HCT116 (cell line): ENCODE data around the gene ARL13B. TPM values are rescaled to one million over a fixed set of nuclear protein-coding genes. Genes with fewer than 3 reads are reported as not detected.

Experiments used
- ATAC-seq: fragments of 200-7000 bp; cut with Tn5 transposase; 2 replicates; pipeline ENCODE4 v1.9.1; 2020; ENCODE audit warnings: mild to moderate bottlenecking, moderate library complexity
- BruUV-seq: library from RNA; stranded (reverse); fragments of 400-500 nt; replicated peaks from 2 replicates; lab custom pipeline; 2021; lab: Mats Ljungman, UMichigan
- CTCF ChIA-PET: fragments of 300-600 bp; sonication (Branson Sonifier 250); formaldehyde crosslinking; loops from one replicate; lab custom pipeline; 2021; ENCODE audit warnings: antibody characterized with exemption; lab: Charles Lee
- POLR2A ChIA-PET: fragments of 300-600, 350-600 bp; sonication (Branson Sonifier 250); formaldehyde crosslinking; loops from one replicate; lab custom pipeline; 2021; ENCODE audit warnings: antibody characterized with exemption; lab: Charles Lee
- RAD21 ChIA-PET, 2 experiments: fragments of 300-600 bp; sonication (Branson Sonifier 250); formaldehyde crosslinking; loops; one replicate each; lab custom pipeline; 2023; ENCODE audit warnings: low total read pairs in 2 of 2; ENCODE audit not compliant: uncharacterized antibody in 2 of 2, unreplicated experiment in 2 of 2, low non-redundant PET in 1 of 2; lab: Charles Lee
- DNase-seq: peaks from one replicate; pipeline ENCODE4 v3.0.0-alpha.2; 2010; ENCODE audit warnings: low read depth, low spot score
- H2AFZ ChIP-seq: fragments of 200-600 bp; shearing (Covaris generic), sonication (generic); 2 replicates; pipeline ENCODE4 v1.6.1; 2017; ENCODE audit warnings: low read depth, mixed run types, mixed read lengths, antibody characterized with exemption, low read length; ENCODE audit not compliant: poor library complexity, severe bottlenecking
- H3K27ac ChIP-seq: 2 replicates; pipeline ENCODE4 v1.5.1; 2012; ENCODE audit warnings: low read depth, low read length
- H3K27me3 ChIP-seq: fragments of 200-600 bp; sonication (generic); 2 replicates; pipeline ENCODE4 v1.6.1; 2016; ENCODE audit warnings: mixed run types, low read length, mixed read lengths; ENCODE audit not compliant: insufficient read depth
- H3K36me3 ChIP-seq, 2 experiments: fragments of 200-500 bp in 1 of 2; fragments of 200-600 bp in 1 of 2; sonication (Bioruptor generic) in 1 of 2; sonication (generic) in 1 of 2; 2 replicates each; pipeline versions ENCODE4 v1.5.1 to v1.6.1; 2014 to 2016; ENCODE audit warnings: low read length in 2 of 2, inconsistent platforms in 1 of 2, mixed read lengths in 1 of 2, mixed run types in 1 of 2; ENCODE audit not compliant: insufficient read depth in 2 of 2, control insufficient read depth in 1 of 2
- H3K4me1 ChIP-seq, 2 experiments: fragments of 200-600 bp in 1 of 2; sonication (generic) in 1 of 2; 2 replicates each; pipeline versions ENCODE4 v1.5.1 to v1.6.1; 2012 to 2017; ENCODE audit warnings: low read length in 2 of 2, inconsistent platforms in 1 of 2, mild to moderate bottlenecking in 1 of 2, mixed read lengths in 1 of 2, mixed run types in 1 of 2, moderate library complexity in 1 of 2; ENCODE audit not compliant: insufficient read depth in 2 of 2, control insufficient read depth in 1 of 2
- H3K4me2 ChIP-seq: fragments of 200-600 bp; sonication (generic); 2 replicates; pipeline ENCODE4 v1.6.1; 2017; ENCODE audit warnings: mixed run types, low read length, mixed read lengths
- H3K4me3 ChIP-seq, 2 experiments: fragments of 200-600 bp in 1 of 2; sonication (generic) in 1 of 2; replicated peaks in 1 of 2; 2 replicates each; pipeline ENCODE4 v1.5.1; 2011 to 2016; ENCODE audit warnings: low read length in 2 of 2, control low read depth in 1 of 2, low read depth in 1 of 2, mild to moderate bottlenecking in 1 of 2, mixed read lengths in 1 of 2, mixed run types in 1 of 2
- H3K79me2 ChIP-seq: fragments of 200-600 bp; sonication (generic); 2 replicates; pipeline ENCODE4 v1.6.1; 2017; ENCODE audit warnings: mild to moderate bottlenecking, mixed run types, low read length, moderate library complexity, mixed read lengths; ENCODE audit not compliant: insufficient read depth
- H3K9ac ChIP-seq: fragments of 200-600 bp; sonication (generic); 2 replicates; pipeline ENCODE4 v1.6.1; 2016; ENCODE audit warnings: low read length, mixed read lengths
- H3K9me2 ChIP-seq: fragments of 200-600 bp; sonication (generic), shearing (Covaris generic); 2 replicates; pipeline ENCODE4 v1.6.1; 2017; ENCODE audit warnings: mixed run types, mild to moderate bottlenecking, moderate library complexity; ENCODE audit not compliant: insufficient read depth
- H3K9me3 ChIP-seq, 2 experiments: fragments of 200-500 bp in 1 of 2; fragments of 200-600 bp in 1 of 2; sonication (Bioruptor generic) in 1 of 2; sonication (generic) in 1 of 2; 2 replicates each; pipeline ENCODE4 v1.6.1; 2014 to 2017; ENCODE audit warnings: low read length in 2 of 2, mixed read lengths in 2 of 2, inconsistent platforms in 1 of 2, low read depth in 1 of 2, mild to moderate bottlenecking in 1 of 2, mixed run types in 1 of 2, moderate library complexity in 1 of 2; ENCODE audit not compliant: control insufficient read depth in 1 of 2, insufficient read depth in 1 of 2
- H4K20me1 ChIP-seq: fragments of 200-600 bp; sonication (generic), shearing (Covaris generic); 2 replicates; pipeline ENCODE4 v1.6.1; 2017; ENCODE audit warnings: mixed run types, mild to moderate bottlenecking, moderate library complexity; ENCODE audit not compliant: insufficient read depth
- CBX3 ChIP-seq: IDR thresholded peaks from 2 replicates; pipeline ENCODE4 v1.6.1; 2012; ENCODE audit warnings: low read depth
- EZH2 ChIP-seq: fragments of 200-600 bp; sonication (generic); IDR thresholded peaks from 2 replicates; pipeline ENCODE4 v1.6.1; 2017; ENCODE audit warnings: antibody characterized with exemption, mixed run types
- FOSL1 ChIP-seq: IDR thresholded peaks from 2 replicates; pipeline ENCODE4 v1.6.1; 2012; ENCODE audit warnings: low read depth
- JUND ChIP-seq: IDR thresholded peaks from 2 replicates; pipeline ENCODE4 v1.6.1; 2012
- POLR2AphosphoS5 ChIP-seq: IDR thresholded peaks from 2 replicates; pipeline ENCODE4 v1.6.1; 2011; ENCODE audit warnings: mild to moderate bottlenecking, low read depth, low read length, moderate library complexity
- RAD21 ChIP-seq: IDR thresholded peaks from 2 replicates; pipeline ENCODE4 v1.6.1; 2012; ENCODE audit warnings: low read depth, mild to moderate bottlenecking
- SIN3A ChIP-seq: IDR thresholded peaks from 2 replicates; pipeline ENCODE4 v1.6.1; 2012; ENCODE audit warnings: low read depth
- SP1 ChIP-seq: IDR thresholded peaks from 2 replicates; pipeline ENCODE4 v1.6.1; 2012; ENCODE audit warnings: low read depth
- SRF ChIP-seq: IDR thresholded peaks from 2 replicates; pipeline ENCODE4 v1.6.1; 2012; ENCODE audit warnings: low read depth
- TCF7L2 ChIP-seq: IDR thresholded peaks from 2 replicates; pipeline ENCODE4 v1.7.0; 2011; ENCODE audit warnings: borderline replicate concordance, inconsistent platforms; ENCODE audit not compliant: insufficient read depth, insufficient read length; ENCODE audit errors: extremely low read depth
- YY1 ChIP-seq: IDR thresholded peaks from 2 replicates; pipeline ENCODE4 v1.6.1; 2011; ENCODE audit warnings: low read length, low read depth, moderate library complexity, mild to moderate bottlenecking; ENCODE audit not compliant: insufficient replicate concordance; ENCODE audit errors: extremely low read depth
- ZFX ChIP-seq: fragments of 450-650 bp; IDR thresholded peaks from 2 replicates; pipeline ENCODE4 v1.6.1; 2017
- intact Hi-C: fragments of 100-400 bp; cut with micrococcal nuclease; formaldehyde crosslinking; loops from 2 replicates; pipeline ENCODE4 v1.10.0; 2022
- total RNA-seq: library from RNA; stranded (reverse); gene quantifications from one replicate; pipeline ENCODE4 v1.2.1, GENCODE V29; 2021; ENCODE audit not compliant: unreplicated experiment
- TF ChIP-seq, protein P1 (sequence below): IDR thresholded peaks from 2 replicates; pipeline ENCODE4 v1.6.1; 2012
- TF ChIP-seq, protein P2 (sequence below): IDR thresholded peaks from 2 replicates; pipeline ENCODE4 v1.6.1; 2012; ENCODE audit warnings: low read depth
- TF ChIP-seq, protein P3 (sequence below), 3 experiments: fragments of 200-600 bp in 1 of 3; sonication (generic) in 1 of 3; IDR thresholded peaks in 2 of 3; conservative IDR thresholded peaks in 1 of 3; 2 replicates each; pipeline ENCODE4 v1.5.1; 2012 to 2017; ENCODE audit warnings: low read depth in 2 of 3, low read length in 2 of 3, antibody characterized with exemption in 1 of 3, borderline replicate concordance in 1 of 3, control low read depth in 1 of 3, mild to moderate bottlenecking in 1 of 3, mixed read lengths in 1 of 3, mixed run types in 1 of 3, moderate library complexity in 1 of 3; ENCODE audit not compliant: insufficient read depth in 1 of 3

Gene ARL13B
- total RNA-seq, 1 experiment from 2014 or later: 8.2 TPM

DNA sequence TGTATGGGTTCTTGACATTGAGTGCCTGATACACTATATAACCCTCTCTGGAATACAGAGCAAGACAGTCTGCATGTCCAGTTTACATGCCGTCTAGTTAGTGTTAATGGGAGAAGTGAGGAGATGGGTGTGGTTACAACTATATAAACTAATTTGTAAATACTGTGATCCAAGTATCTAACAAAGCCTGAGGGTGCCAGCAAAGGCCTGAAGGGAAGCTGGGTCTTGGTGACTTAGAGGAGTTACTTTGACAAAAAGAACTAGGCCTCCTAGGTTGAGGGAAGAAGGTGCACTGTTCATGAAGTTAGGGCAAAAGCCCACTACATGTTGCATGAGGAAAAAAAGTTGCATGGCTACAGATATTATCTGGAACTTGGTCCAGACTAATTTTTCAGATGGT is 85.2 kb downstream of the ARL13B start:
- H3K9me3 ChIP-seq: no peaks in the 10 kb centered on the region
- H4K20me1 ChIP-seq: no peaks in the 10 kb centered on the region
- RAD21 ChIA-PET: no interaction called here
- H3K36me3 ChIP-seq: no peaks in the 10 kb centered on the region; a peak in 1 of 4 replicates
- POLR2A ChIA-PET: no interaction called here
- no peak overlapping the region for H3K4me3 ChIP-seq
- H3K27ac ChIP-seq: no peak overlapping the region
- no TSS peak for BruUV-seq
- intact Hi-C loops: loop anchor here (10.0 kb wide), 1 partner anchor 220 kb away; no protein-coding TSS in a partner anchor
- H3K79me2 ChIP-seq: peaks cover 14% of the 10 kb centered on the region; the same call in 1 of the 2 replicates
- CTCF ChIA-PET: no interaction called here
- H3K4me1 ChIP-seq: peaks cover 6 to 15% of the 10 kb centered on the region in 2 experiments; a peak in 3 of 4 replicates
- TF ChIP-seq, protein P1, sequence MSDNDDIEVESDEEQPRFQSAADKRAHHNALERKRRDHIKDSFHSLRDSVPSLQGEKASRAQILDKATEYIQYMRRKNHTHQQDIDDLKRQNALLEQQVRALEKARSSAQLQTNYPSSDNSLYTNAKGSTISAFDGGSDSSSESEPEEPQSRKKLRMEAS: no peak
- TF ChIP-seq FOSL1 (no peak), RAD21 (no peak), TCF7L2 (no peak), YY1 (no peak), ZFX (no peak), SP1 (no peak), SIN3A (no peak), POLR2AphosphoS5 (no peak), JUND (no peak), SRF (no peak), CBX3 (no peak), EZH2 (no peak)
- TF ChIP-seq, protein P2, sequence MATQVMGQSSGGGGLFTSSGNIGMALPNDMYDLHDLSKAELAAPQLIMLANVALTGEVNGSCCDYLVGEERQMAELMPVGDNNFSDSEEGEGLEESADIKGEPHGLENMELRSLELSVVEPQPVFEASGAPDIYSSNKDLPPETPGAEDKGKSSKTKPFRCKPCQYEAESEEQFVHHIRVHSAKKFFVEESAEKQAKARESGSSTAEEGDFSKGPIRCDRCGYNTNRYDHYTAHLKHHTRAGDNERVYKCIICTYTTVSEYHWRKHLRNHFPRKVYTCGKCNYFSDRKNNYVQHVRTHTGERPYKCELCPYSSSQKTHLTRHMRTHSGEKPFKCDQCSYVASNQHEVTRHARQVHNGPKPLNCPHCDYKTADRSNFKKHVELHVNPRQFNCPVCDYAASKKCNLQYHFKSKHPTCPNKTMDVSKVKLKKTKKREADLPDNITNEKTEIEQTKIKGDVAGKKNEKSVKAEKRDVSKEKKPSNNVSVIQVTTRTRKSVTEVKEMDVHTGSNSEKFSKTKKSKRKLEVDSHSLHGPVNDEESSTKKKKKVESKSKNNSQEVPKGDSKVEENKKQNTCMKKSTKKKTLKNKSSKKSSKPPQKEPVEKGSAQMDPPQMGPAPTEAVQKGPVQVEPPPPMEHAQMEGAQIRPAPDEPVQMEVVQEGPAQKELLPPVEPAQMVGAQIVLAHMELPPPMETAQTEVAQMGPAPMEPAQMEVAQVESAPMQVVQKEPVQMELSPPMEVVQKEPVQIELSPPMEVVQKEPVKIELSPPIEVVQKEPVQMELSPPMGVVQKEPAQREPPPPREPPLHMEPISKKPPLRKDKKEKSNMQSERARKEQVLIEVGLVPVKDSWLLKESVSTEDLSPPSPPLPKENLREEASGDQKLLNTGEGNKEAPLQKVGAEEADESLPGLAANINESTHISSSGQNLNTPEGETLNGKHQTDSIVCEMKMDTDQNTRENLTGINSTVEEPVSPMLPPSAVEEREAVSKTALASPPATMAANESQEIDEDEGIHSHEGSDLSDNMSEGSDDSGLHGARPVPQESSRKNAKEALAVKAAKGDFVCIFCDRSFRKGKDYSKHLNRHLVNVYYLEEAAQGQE: no peak
- TF ChIP-seq, protein P3, sequence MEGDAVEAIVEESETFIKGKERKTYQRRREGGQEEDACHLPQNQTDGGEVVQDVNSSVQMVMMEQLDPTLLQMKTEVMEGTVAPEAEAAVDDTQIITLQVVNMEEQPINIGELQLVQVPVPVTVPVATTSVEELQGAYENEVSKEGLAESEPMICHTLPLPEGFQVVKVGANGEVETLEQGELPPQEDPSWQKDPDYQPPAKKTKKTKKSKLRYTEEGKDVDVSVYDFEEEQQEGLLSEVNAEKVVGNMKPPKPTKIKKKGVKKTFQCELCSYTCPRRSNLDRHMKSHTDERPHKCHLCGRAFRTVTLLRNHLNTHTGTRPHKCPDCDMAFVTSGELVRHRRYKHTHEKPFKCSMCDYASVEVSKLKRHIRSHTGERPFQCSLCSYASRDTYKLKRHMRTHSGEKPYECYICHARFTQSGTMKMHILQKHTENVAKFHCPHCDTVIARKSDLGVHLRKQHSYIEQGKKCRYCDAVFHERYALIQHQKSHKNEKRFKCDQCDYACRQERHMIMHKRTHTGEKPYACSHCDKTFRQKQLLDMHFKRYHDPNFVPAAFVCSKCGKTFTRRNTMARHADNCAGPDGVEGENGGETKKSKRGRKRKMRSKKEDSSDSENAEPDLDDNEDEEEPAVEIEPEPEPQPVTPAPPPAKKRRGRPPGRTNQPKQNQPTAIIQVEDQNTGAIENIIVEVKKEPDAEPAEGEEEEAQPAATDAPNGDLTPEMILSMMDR (IDR thresholded peaks at IDR 0.05 in 2 of 3, conservative IDR thresholded peaks at IDR 0.05 in 1 of 3; ENCODE audit: borderline replicate concordance in 1 of 3, insufficient read depth in 1 of 3, low read depth in 2 of 3, low read length in 2 of 3): no peak
- TF ChIP-seq, all 23 proteins: peak for 0
- no peak for DNase-seq
- Histone ChIP-seq H3K4me2 (no peak overlapping the region), H2AFZ (no peak overlapping the region), H3K9me2 (no peaks in the 10 kb centered on the region), H3K9ac (no peak overlapping the region), H3K27me3 (no peaks in the 10 kb centered on the region)
- ATAC-seq: no peak
